DOHH2 (cell line): Measurements from ENCODE around the gene AIP.

ENCODE experiments used
- H3F3A ChIP-seq: fragments of 200-600 bp; sonication (generic), shearing (Covaris generic); 2 replicates; pipeline ENCODE4 v1.6.0; 2016; ENCODE audit warnings: antibody characterized with exemption, mild to moderate bottlenecking; ENCODE audit not compliant: control insufficient read depth, insufficient read depth
- H3K27ac ChIP-seq: fragments of 200-600 bp; sonication (generic); 2 replicates; pipeline ENCODE4 v1.5.1; 2014; ENCODE audit warnings: low read depth, mild to moderate bottlenecking, low read length, moderate library complexity
- H3K27me3 ChIP-seq: fragments of 200-600 bp; sonication (generic); 2 replicates; pipeline ENCODE4 v1.6.1; 2014; ENCODE audit warnings: mild to moderate bottlenecking, low read length, mixed read lengths; ENCODE audit not compliant: control insufficient read depth
- H3K36me3 ChIP-seq: fragments of 200-600 bp; sonication (generic); 2 replicates; pipeline ENCODE4 v1.6.1; 2014; ENCODE audit warnings: mild to moderate bottlenecking, low read length, moderate library complexity, mixed read lengths; ENCODE audit not compliant: control insufficient read depth
- H3K4me1 ChIP-seq: fragments of 200-600 bp; sonication (generic); 2 replicates; pipeline ENCODE4 v1.6.1; 2014; ENCODE audit warnings: mild to moderate bottlenecking, low read length, mixed read lengths; ENCODE audit not compliant: control insufficient read depth
- H3K4me2 ChIP-seq: fragments of 200-600 bp; sonication (generic); 2 replicates; pipeline ENCODE4 v1.6.0; 2014; ENCODE audit warnings: mild to moderate bottlenecking, low read length, moderate library complexity
- H3K4me3 ChIP-seq: fragments of 200-600 bp; sonication (generic); 2 replicates; pipeline ENCODE4 v1.5.1; 2014; ENCODE audit warnings: mild to moderate bottlenecking, low read length, mixed read lengths
- H3K79me2 ChIP-seq: fragments of 200-600 bp; sonication (generic); 2 replicates; pipeline ENCODE4 v1.6.1; 2014; ENCODE audit warnings: mild to moderate bottlenecking, low read length, mixed read lengths; ENCODE audit not compliant: control insufficient read depth
- H3K9me2 ChIP-seq: fragments of 200-600 bp; sonication (generic); replicated peaks from 2 replicates; pipeline ENCODE4 v1.6.1; 2014; ENCODE audit warnings: mild to moderate bottlenecking, low read length, mixed read lengths; ENCODE audit not compliant: control insufficient read depth
- H3K9me3 ChIP-seq: fragments of 200-600 bp; sonication (generic); 2 replicates; pipeline ENCODE4 v1.6.1; 2014; ENCODE audit warnings: antibody characterized with exemption, low read length, mixed read lengths; ENCODE audit not compliant: control insufficient read depth, insufficient read depth
- H4K20me1 ChIP-seq: fragments of 200-600 bp; sonication (generic); 2 replicates; pipeline ENCODE4 v1.6.0; 2014; ENCODE audit warnings: low read depth, mild to moderate bottlenecking, antibody characterized with exemption, low read length, moderate library complexity; ENCODE audit not compliant: control insufficient read depth, insufficient read depth
- CTCF ChIP-seq: fragments of 200-600 bp; sonication (generic); IDR thresholded peaks from one replicate; pipeline ENCODE4 v1.5.1; 2014; ENCODE audit warnings: antibody characterized with exemption, mild to moderate bottlenecking, low read depth, low read length; ENCODE audit not compliant: poor library complexity, severe bottlenecking
- EZH2phosphoT487 ChIP-seq: fragments of 200-600 bp; sonication (generic); IDR thresholded peaks from 2 replicates; pipeline ENCODE4 v1.6.1; 2017; ENCODE audit warnings: borderline replicate concordance, mild to moderate bottlenecking, antibody characterized with exemption, low read length, moderate library complexity, mixed read lengths

AIP gene

GRCh38 chr11:67492801-67493547, 10.1 kb downstream of the AIP start:
- Histone ChIP-seq H3K9me2 (no peaks in the 10 kb centered on the region), H3K4me1 (no peaks in the 10 kb centered on the region), H3K4me3 (no peak overlapping the region)

GRCh38 chr11:67493548-67494370, 10.9 kb downstream of the AIP start:
- Histone ChIP-seq H4K20me1 (no peaks in the 10 kb centered on the region), H3K4me2 (no peak overlapping the region), H3K36me3 (peaks cover 82% of the 10 kb centered on the region)

More at GRCh38 chr11:67492801-67493547, 10.1 kb downstream of the AIP start:
- H3K27me3 ChIP-seq = no peaks in the 10 kb centered on the region
- H3K27ac ChIP-seq = no peak overlapping the region
- no peaks in the 10 kb centered on the region for H3K9me3 ChIP-seq
- H3F3A ChIP-seq = peaks cover 4% of the 10 kb centered on the region; the same call in 1 of the 2 replicates
- TF ChIP-seq CTCF (no peak), EZH2phosphoT487 (no peak)
- H4K20me1 ChIP-seq = no peaks in the 10 kb centered on the region
- no peak overlapping the region for H3K4me2 ChIP-seq
- peaks cover 80% of the 10 kb centered on the region for H3K36me3 ChIP-seq
- H3K79me2 ChIP-seq = peaks cover 5% of the 10 kb centered on the region

GRCh38 chr11:67494371-67495233, 11.8 kb downstream of the AIP start:
- Histone ChIP-seq H3K4me1 (no peaks in the 10 kb centered on the region), H3K36me3 (peaks cover 74% of the 10 kb centered on the region), H3F3A (peaks cover 4% of the 10 kb centered on the region; the same call in 1 of the 2 replicates), H3K27ac (no peak overlapping the region), H3K9me3 (no peaks in the 10 kb centered on the region), H3K4me3 (no peak overlapping the region), H3K27me3 (no peaks in the 10 kb centered on the region), H3K4me2 (no peak overlapping the region), H3K9me2 (no peaks in the 10 kb centered on the region), H4K20me1 (no peaks in the 10 kb centered on the region), H3K79me2 (no peaks in the 10 kb centered on the region)
- no peak for TF ChIP-seq CTCF
- TF ChIP-seq EZH2phosphoT487 = no peak

More at GRCh38 chr11:67493548-67494370, 10.9 kb downstream of the AIP start:
- H3K9me3 ChIP-seq = no peaks in the 10 kb centered on the region
- no peaks in the 10 kb centered on the region for H3K4me1 ChIP-seq
- H3K79me2 ChIP-seq = 0 out of 2 replicates have a peak, but pooled peaks cover under 1% of the 10 kb centered on the region
- H3K9me2 ChIP-seq = no peaks in the 10 kb centered on the region
- no peak for TF ChIP-seq EZH2phosphoT487
- TF ChIP-seq CTCF = no peak
- H3K27me3 ChIP-seq = no peaks in the 10 kb centered on the region
- no peak overlapping the region for H3K4me3 ChIP-seq
- H3K27ac ChIP-seq = no peak overlapping the region
- H3F3A ChIP-seq = peaks cover 4% of the 10 kb centered on the region; the same call in 1 of the 2 replicates
